ENCODE measurements around the gene ARSG. TPM values are rescaled to one million over a fixed set of nuclear protein-coding genes. Genes with fewer than 3 reads are reported as not detected.

Gene ARSG
- polyA plus RNA-seq, 1 of the 3 experiments (the other 2 are of a cell fraction): 0.41 TPM

DNA sequence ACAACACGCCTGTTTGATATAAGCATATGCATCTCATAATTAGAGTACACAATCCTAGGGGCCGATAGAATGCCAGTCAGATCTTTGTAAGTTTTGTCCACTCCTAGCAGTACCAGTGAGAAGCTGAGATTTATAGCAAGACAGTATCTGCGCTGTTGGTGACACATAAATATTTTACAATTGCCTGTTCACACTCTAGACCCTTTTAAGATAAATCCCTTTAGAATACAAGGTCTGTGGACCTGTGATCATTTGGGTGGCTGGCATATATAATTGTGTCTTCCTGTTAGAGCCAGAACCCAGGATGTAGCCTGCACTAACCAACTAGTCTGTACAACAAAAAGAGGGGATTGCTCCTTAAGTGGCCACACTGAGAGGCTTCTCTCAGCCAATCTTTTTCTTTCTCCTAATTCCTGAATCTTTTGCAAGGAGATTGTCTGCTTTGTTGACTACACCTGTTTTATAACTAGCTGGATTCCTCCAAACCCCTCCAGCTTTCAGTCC lies 91.3 kb downstream of the ARSG start:
- Histone ChIP-seq H3K27me3 (ENCODE audit: insufficient read depth) (no peaks in the 10 kb centered on the region; the same call in 1 of the 2 replicates), H3K36me3 (replicated peaks in 1 of 2; ENCODE audit: control insufficient read depth in 1 of 2, insufficient read depth in 2 of 2, low read length in 1 of 2) (no peaks in the 10 kb centered on the region), H3K79me2 (ENCODE audit: insufficient read depth) (no peaks in the 10 kb centered on the region), H3K4me2 (no peak overlapping the region), H3K27ac (ENCODE audit: low read depth in 2 of 2, low read length in 1 of 2) (no peak overlapping the region), H4K20me1 (ENCODE audit: insufficient read depth) (no peaks in the 10 kb centered on the region), H3K4me1 (ENCODE audit: control insufficient read depth in 1 of 2, insufficient read depth in 2 of 2, low read depth in 1 of 2, low read length in 1 of 2) (no peaks in the 10 kb centered on the region), H3F3A (replicated peaks; ENCODE audit: insufficient read depth) (no peaks in the 10 kb centered on the region), H3K9me2 (no peaks in the 10 kb centered on the region), H3K4me3 (ENCODE audit: low read depth in 2 of 2, low read length in 1 of 2) (no peak overlapping the region), H2AFZ (ENCODE audit: low read depth) (no peak overlapping the region), H3K9ac (no peak overlapping the region), H3K9me3 (no peaks in the 10 kb centered on the region)
- no peak for DNase-seq
- POLR2A ChIA-PET: no interaction called here
- TF ChIP-seq SIN3A (IDR thresholded peaks at IDR 0.05; ENCODE audit: borderline replicate concordance, low read depth, low read length): no peak
- TF ChIP-seq POLR2AphosphoS5 (IDR thresholded peaks at IDR 0.05; ENCODE audit: low read depth, low read length): no peak
- TF ChIP-seq SMC3 (IDR thresholded peaks at IDR 0.05; ENCODE audit: low read depth, low read length): no peak
- no peak for TF ChIP-seq TEAD4 (IDR thresholded peaks at IDR 0.05; ENCODE audit: borderline replicate concordance, insufficient read depth)
- no peak for TF ChIP-seq CHD2 (IDR thresholded peaks at IDR 0.05; ENCODE audit: low read length, partially characterized antibody)
- no peak for TF ChIP-seq TAF1 (IDR thresholded peaks at IDR 0.05; ENCODE audit: borderline replicate concordance, low read depth, low read length)
- TF ChIP-seq, protein P1, sequence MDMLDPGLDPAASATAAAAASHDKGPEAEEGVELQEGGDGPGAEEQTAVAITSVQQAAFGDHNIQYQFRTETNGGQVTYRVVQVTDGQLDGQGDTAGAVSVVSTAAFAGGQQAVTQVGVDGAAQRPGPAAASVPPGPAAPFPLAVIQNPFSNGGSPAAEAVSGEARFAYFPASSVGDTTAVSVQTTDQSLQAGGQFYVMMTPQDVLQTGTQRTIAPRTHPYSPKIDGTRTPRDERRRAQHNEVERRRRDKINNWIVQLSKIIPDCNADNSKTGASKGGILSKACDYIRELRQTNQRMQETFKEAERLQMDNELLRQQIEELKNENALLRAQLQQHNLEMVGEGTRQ (IDR thresholded peaks at IDR 0.05; ENCODE audit: borderline replicate concordance, low read depth, low read length): no peak
- CTCF ChIA-PET: interaction anchor here (1.6 to 2.5 kb wide), 3 partner anchors 16 to 54 kb away, joined by 4 to 17 read pairs (median 11); no protein-coding TSS in a partner anchor
- WGBS (ENCODE audit: low lambda C conversion rate): 70% methylated on average over 3 of the region's 3 CpGs

DNA sequence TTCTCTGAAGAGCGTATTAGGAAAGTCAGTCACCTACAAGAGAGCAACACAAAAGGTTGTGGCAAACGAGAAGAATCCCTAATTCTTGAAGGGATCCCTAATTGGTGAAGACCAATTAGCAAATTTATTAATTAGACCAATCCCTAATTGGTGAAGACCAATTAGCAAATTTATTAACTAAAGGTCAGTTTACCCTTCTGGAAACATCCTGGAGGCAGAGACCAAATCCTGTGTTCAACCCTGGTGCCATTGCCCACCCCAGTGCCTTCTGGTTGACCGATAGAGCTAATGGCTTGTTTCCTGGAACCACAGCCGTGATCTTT lies 91.8 kb downstream of the ARSG start:
- Histone ChIP-seq H3K4me3 (ENCODE audit: low read depth in 2 of 2, low read length in 1 of 2) (no peak overlapping the region), H3K4me1 (ENCODE audit: control insufficient read depth in 1 of 2, insufficient read depth in 2 of 2, low read depth in 1 of 2, low read length in 1 of 2) (no peaks in the 10 kb centered on the region), H3K4me2 (no peak overlapping the region), H4K20me1 (ENCODE audit: insufficient read depth) (no peaks in the 10 kb centered on the region), H3F3A (replicated peaks; ENCODE audit: insufficient read depth) (no peaks in the 10 kb centered on the region), H3K79me2 (ENCODE audit: insufficient read depth) (no peaks in the 10 kb centered on the region), H3K9me3 (no peaks in the 10 kb centered on the region), H3K9me2 (no peaks in the 10 kb centered on the region), H2AFZ (ENCODE audit: low read depth) (no peak overlapping the region), H3K36me3 (replicated peaks in 1 of 2; ENCODE audit: control insufficient read depth in 1 of 2, insufficient read depth in 2 of 2, low read length in 1 of 2) (no peaks in the 10 kb centered on the region), H3K27me3 (ENCODE audit: insufficient read depth) (no peaks in the 10 kb centered on the region; the same call in 1 of the 2 replicates), H3K9ac (no peak overlapping the region), H3K27ac (ENCODE audit: low read depth in 2 of 2, low read length in 1 of 2) (no peak overlapping the region)
- 55% methylated on average over 4 of the region's 4 CpGs for WGBS (ENCODE audit: low lambda C conversion rate)
- POLR2A ChIA-PET: no interaction called here
- CTCF ChIA-PET: interaction anchor here (1.6 to 2.5 kb wide), 3 partner anchors 16 to 54 kb away, joined by 4 to 17 read pairs (median 11); no protein-coding TSS in a partner anchor
- no peak for DNase-seq
- TF ChIP-seq, protein P1 (IDR thresholded peaks at IDR 0.05; ENCODE audit: borderline replicate concordance, low read depth, low read length): no peak
- TF ChIP-seq POLR2AphosphoS5 (IDR thresholded peaks at IDR 0.05; ENCODE audit: low read depth, low read length) (no peak), GATA2 (CRISPR knock-in tag; IDR thresholded peaks at IDR 0.05) (no peak), TCF12 (IDR thresholded peaks at IDR 0.05) (no peak), CHD2 (IDR thresholded peaks at IDR 0.05; ENCODE audit: low read length, partially characterized antibody) (no peak), YY1 (IDR thresholded peaks at IDR 0.05; ENCODE audit: low read depth) (no peak), MEF2A (IDR thresholded peaks at IDR 0.05; ENCODE audit: borderline replicate concordance, low read depth) (no peak), FOSL2 (IDR thresholded peaks at IDR 0.05; ENCODE audit: borderline replicate concordance, low read depth) (no peak), TEAD4 (IDR thresholded peaks at IDR 0.05; ENCODE audit: borderline replicate concordance, insufficient read depth) (no peak), GABPA (IDR thresholded peaks at IDR 0.05; ENCODE audit: low read depth) (no peak), RFX5 (IDR thresholded peaks at IDR 0.05; ENCODE audit: low read length) (no peak), RXRA (IDR thresholded peaks at IDR 0.05; ENCODE audit: borderline replicate concordance, low read depth) (no peak), MXI1 (IDR thresholded peaks at IDR 0.05; ENCODE audit: low read depth, low read length) (no peak), FOXM1 (IDR thresholded peaks at IDR 0.05; ENCODE audit: low read depth) (no peak), EP300 (IDR thresholded peaks at IDR 0.05; ENCODE audit: borderline replicate concordance in 1 of 2, low read depth in 1 of 2, low read length in 1 of 2) (no peak)
- TF ChIP-seq, protein P2, sequence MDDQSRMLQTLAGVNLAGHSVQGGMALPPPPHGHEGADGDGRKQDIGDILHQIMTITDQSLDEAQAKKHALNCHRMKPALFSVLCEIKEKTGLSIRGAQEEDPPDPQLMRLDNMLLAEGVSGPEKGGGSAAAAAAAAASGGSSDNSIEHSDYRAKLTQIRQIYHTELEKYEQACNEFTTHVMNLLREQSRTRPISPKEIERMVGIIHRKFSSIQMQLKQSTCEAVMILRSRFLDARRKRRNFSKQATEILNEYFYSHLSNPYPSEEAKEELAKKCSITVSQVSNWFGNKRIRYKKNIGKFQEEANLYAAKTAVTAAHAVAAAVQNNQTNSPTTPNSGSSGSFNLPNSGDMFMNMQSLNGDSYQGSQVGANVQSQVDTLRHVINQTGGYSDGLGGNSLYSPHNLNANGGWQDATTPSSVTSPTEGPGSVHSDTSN (IDR thresholded peaks at IDR 0.05): no peak
- TF ChIP-seq, protein P3, sequence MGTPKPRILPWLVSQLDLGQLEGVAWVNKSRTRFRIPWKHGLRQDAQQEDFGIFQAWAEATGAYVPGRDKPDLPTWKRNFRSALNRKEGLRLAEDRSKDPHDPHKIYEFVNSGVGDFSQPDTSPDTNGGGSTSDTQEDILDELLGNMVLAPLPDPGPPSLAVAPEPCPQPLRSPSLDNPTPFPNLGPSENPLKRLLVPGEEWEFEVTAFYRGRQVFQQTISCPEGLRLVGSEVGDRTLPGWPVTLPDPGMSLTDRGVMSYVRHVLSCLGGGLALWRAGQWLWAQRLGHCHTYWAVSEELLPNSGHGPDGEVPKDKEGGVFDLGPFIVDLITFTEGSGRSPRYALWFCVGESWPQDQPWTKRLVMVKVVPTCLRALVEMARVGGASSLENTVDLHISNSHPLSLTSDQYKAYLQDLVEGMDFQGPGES (IDR thresholded peaks at IDR 0.05; ENCODE audit: low read depth, low read length): no peak
- TF ChIP-seq, protein P4, sequence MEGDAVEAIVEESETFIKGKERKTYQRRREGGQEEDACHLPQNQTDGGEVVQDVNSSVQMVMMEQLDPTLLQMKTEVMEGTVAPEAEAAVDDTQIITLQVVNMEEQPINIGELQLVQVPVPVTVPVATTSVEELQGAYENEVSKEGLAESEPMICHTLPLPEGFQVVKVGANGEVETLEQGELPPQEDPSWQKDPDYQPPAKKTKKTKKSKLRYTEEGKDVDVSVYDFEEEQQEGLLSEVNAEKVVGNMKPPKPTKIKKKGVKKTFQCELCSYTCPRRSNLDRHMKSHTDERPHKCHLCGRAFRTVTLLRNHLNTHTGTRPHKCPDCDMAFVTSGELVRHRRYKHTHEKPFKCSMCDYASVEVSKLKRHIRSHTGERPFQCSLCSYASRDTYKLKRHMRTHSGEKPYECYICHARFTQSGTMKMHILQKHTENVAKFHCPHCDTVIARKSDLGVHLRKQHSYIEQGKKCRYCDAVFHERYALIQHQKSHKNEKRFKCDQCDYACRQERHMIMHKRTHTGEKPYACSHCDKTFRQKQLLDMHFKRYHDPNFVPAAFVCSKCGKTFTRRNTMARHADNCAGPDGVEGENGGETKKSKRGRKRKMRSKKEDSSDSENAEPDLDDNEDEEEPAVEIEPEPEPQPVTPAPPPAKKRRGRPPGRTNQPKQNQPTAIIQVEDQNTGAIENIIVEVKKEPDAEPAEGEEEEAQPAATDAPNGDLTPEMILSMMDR (IDR thresholded peaks at IDR 0.05): no peak

Measured in SK-N-SH (cell line).